HEK293 (cell line): ENCODE measurements around the gene TAF12.

Source experiments
- CTCF ChIA-PET: fragments of 350-600 bp; formaldehyde crosslinking; extraction: SDS; loops from one replicate; lab custom pipeline; 2021; ENCODE audit warnings: antibody characterized with exemption; lab: Yijun Ruan, JAX
- POLR2A ChIA-PET: fragments of 300-600 bp; formaldehyde crosslinking; extraction: SDS; loops from one replicate; lab custom pipeline; 2020; ENCODE audit warnings: antibody characterized with exemption, inconsistent platforms; lab: Yijun Ruan, JAX
- H3K27ac ChIP-seq: fragments of 200-500 bp; sonication (Bioruptor generic); 2 replicates; pipeline ENCODE4 v1.5.1; 2014; ENCODE audit warnings: low read depth, low read length, control low read depth, inconsistent platforms; ENCODE audit errors: extremely low read depth
- H3K36me3 ChIP-seq, 2 experiments: fragments of 200-500 bp in 1 of 2; sonication (Bioruptor generic) in 1 of 2; 1 replicate in 1 of 2; 2 replicates in 1 of 2; pipeline ENCODE4 v1.5.1; 2014 to 2017; ENCODE audit warnings: inconsistent platforms in 2 of 2, low read length in 2 of 2; ENCODE audit not compliant: control insufficient read depth in 2 of 2, insufficient read depth in 1 of 2
- H3K4me1 ChIP-seq: fragments of 200-500 bp; sonication (Bioruptor generic); 2 replicates; pipeline ENCODE4 v1.5.1; 2014; ENCODE audit warnings: mild to moderate bottlenecking, low read length, inconsistent platforms; ENCODE audit not compliant: control insufficient read depth, insufficient read depth
- H3K4me3 ChIP-seq: 2 replicates; pipeline ENCODE4 v1.5.1; 2011; ENCODE audit warnings: low read depth, mild to moderate bottlenecking, control low read depth, low read length, moderate library complexity
- H3K9me3 ChIP-seq: fragments of 200-500 bp; sonication (Bioruptor generic); 2 replicates; pipeline ENCODE4 v1.5.1; 2014; ENCODE audit warnings: low read depth, low read length, inconsistent platforms; ENCODE audit not compliant: control insufficient read depth, insufficient read depth
- GLIS2 ChIP-seq: fragments of 450-650 bp; formaldehyde crosslinking; IDR thresholded peaks from 2 replicates; pipeline ENCODE4 v1.5.1; 2016; ENCODE audit warnings: missing biosample characterization, missing genetic modification characterization
- HOXD13 ChIP-seq: sonication (generic); formaldehyde crosslinking; IDR thresholded peaks from 2 replicates; pipeline ENCODE4 v1.8.0; 2022; ENCODE audit warnings: missing genetic modification reagents, borderline replicate concordance
- PRDM1 ChIP-seq: fragments of 450-650 bp; formaldehyde crosslinking; IDR thresholded peaks from 2 replicates; pipeline ENCODE4; 2016; ENCODE audit warnings: missing biosample characterization, missing genetic modification characterization
- SCRT1 ChIP-seq: fragments of 450-650 bp; formaldehyde crosslinking; IDR thresholded peaks from 2 replicates; pipeline ENCODE4 v1.5.1; 2016; ENCODE audit warnings: missing biosample characterization, missing genetic modification characterization, borderline replicate concordance
- TCF7L2 ChIP-seq: IDR thresholded peaks from 2 replicates; pipeline ENCODE4 v1.6.1; 2011; ENCODE audit warnings: low read depth, mild to moderate bottlenecking, inconsistent platforms, low read length, moderate library complexity, borderline replicate concordance
- TRIM28 ChIP-seq: IDR thresholded peaks from 2 replicates; pipeline ENCODE4 v1.6.1; 2011; ENCODE audit warnings: low read length, control low read depth, borderline replicate concordance
- ZNF10 ChIP-seq: fragments of 450-650 bp; formaldehyde crosslinking; IDR thresholded peaks from 2 replicates; pipeline ENCODE4 v1.5.1; 2017; ENCODE audit warnings: missing biosample characterization, missing genetic modification characterization
- ZNF112 ChIP-seq: fragments of 450-650 bp; formaldehyde crosslinking; IDR thresholded peaks from 2 replicates; pipeline ENCODE4 v1.5.0; 2017; ENCODE audit warnings: missing biosample characterization, missing genetic modification characterization
- ZNF114 ChIP-seq: fragments of 450-650 bp; formaldehyde crosslinking; IDR thresholded peaks from 2 replicates; pipeline ENCODE4 v1.5.0; 2017; ENCODE audit warnings: missing biosample characterization, missing genetic modification characterization
- ZNF138 ChIP-seq: fragments of 450-650 bp; formaldehyde crosslinking; IDR thresholded peaks from 2 replicates; pipeline ENCODE4 v1.5.1; 2016; ENCODE audit warnings: missing biosample characterization, missing genetic modification characterization, borderline replicate concordance
- ZNF184 ChIP-seq: fragments of 450-650 bp; IDR thresholded peaks from 2 replicates; pipeline ENCODE4 v1.5.1; 2018; ENCODE audit warnings: missing biosample characterization, mild to moderate bottlenecking, missing genetic modification characterization
- ZNF211 ChIP-seq: fragments of 450-650 bp; formaldehyde crosslinking; IDR thresholded peaks from 2 replicates; pipeline ENCODE4 v1.5.1; 2016; ENCODE audit warnings: low read depth, missing biosample characterization, missing genetic modification characterization
- ZNF221 ChIP-seq: fragments of 450-650 bp; formaldehyde crosslinking; IDR thresholded peaks from 2 replicates; pipeline ENCODE4 v1.5.1; 2017; ENCODE audit warnings: missing biosample characterization, missing genetic modification characterization, borderline replicate concordance
- ZNF416 ChIP-seq: fragments of 450-650 bp; formaldehyde crosslinking; IDR thresholded peaks from 2 replicates; pipeline ENCODE4 v1.5.1; 2016; ENCODE audit warnings: missing biosample characterization, missing genetic modification characterization
- ZNF513 ChIP-seq: fragments of 450-650 bp; IDR thresholded peaks from 2 replicates; pipeline ENCODE4 v1.5.1; 2018; ENCODE audit warnings: missing biosample characterization, missing genetic modification characterization
- ZNF521 ChIP-seq: fragments of 450-650 bp; formaldehyde crosslinking; IDR thresholded peaks from 2 replicates; pipeline ENCODE4 v1.5.1; 2017; ENCODE audit warnings: missing biosample characterization, mild to moderate bottlenecking, missing genetic modification characterization
- ZNF529 ChIP-seq: fragments of 450-650 bp; formaldehyde crosslinking; IDR thresholded peaks from 2 replicates; pipeline ENCODE4 v1.5.1; 2017; ENCODE audit warnings: missing genetic modification characterization, missing biosample characterization; ENCODE audit not compliant: insufficient replicate concordance
- ZNF580 ChIP-seq: fragments of 450-650 bp; formaldehyde crosslinking; IDR thresholded peaks from 2 replicates; pipeline ENCODE4 v1.5.1; 2016; ENCODE audit warnings: missing biosample characterization, missing genetic modification characterization
- ZNF624 ChIP-seq: fragments of 450-650 bp; formaldehyde crosslinking; IDR thresholded peaks from 2 replicates; pipeline ENCODE4 v1.5.1; 2017; ENCODE audit warnings: missing biosample characterization, missing genetic modification characterization
- ZNF626 ChIP-seq: fragments of 450-650 bp; sonication (Bioruptor Pico); formaldehyde crosslinking; IDR thresholded peaks from 2 replicates; pipeline ENCODE4 v1.5.1; 2018; ENCODE audit warnings: missing biosample characterization, missing genetic modification characterization, inconsistent platforms
- ZNF645 ChIP-seq: fragments of 450-650 bp; formaldehyde crosslinking; IDR thresholded peaks from 2 replicates; pipeline ENCODE4; 2016; ENCODE audit warnings: missing biosample characterization, missing genetic modification characterization
- ZNF654 ChIP-seq: fragments of 450-650 bp; formaldehyde crosslinking; IDR thresholded peaks from 2 replicates; pipeline ENCODE4 v1.5.1; 2016; ENCODE audit warnings: low read depth, missing biosample characterization, missing genetic modification characterization
- ZNF776 ChIP-seq: fragments of 450-650 bp; formaldehyde crosslinking; IDR thresholded peaks from 2 replicates; pipeline ENCODE4 v1.5.0; 2017; ENCODE audit warnings: missing biosample characterization, missing genetic modification characterization, borderline replicate concordance
- ZNF843 ChIP-seq: fragments of 450-650 bp; formaldehyde crosslinking; IDR thresholded peaks from 2 replicates; pipeline ENCODE4 v1.5.1; 2016; ENCODE audit warnings: missing biosample characterization, missing genetic modification characterization
- TF ChIP-seq, protein P1 (sequence below): fragments of 450-650 bp; formaldehyde crosslinking; IDR thresholded peaks from 2 replicates; pipeline ENCODE4 v1.5.1; 2017; ENCODE audit warnings: missing biosample characterization, mild to moderate bottlenecking, missing genetic modification characterization, moderate library complexity
- TF ChIP-seq, protein P2 (sequence below): fragments of 450-650 bp; formaldehyde crosslinking; IDR thresholded peaks from 2 replicates; pipeline ENCODE4 v1.5.1; 2016; ENCODE audit warnings: missing biosample characterization, missing genetic modification characterization
- TF ChIP-seq, protein P3 (sequence below): fragments of 450-650 bp; formaldehyde crosslinking; IDR thresholded peaks from 2 replicates; pipeline ENCODE4 v1.5.1; 2016; ENCODE audit warnings: missing biosample characterization, missing genetic modification characterization, borderline replicate concordance

TAF12 gene

GRCh38 chr1:28644494-28644893 is 1.6 kb upstream of the TAF12 start:
- Histone ChIP-seq H3K4me3 (no peak overlapping the region), H3K27ac (no peak overlapping the region), H3K36me3 (no peaks in the 10 kb centered on the region), H3K9me3 (no peaks in the 10 kb centered on the region), H3K4me1 (no peaks in the 10 kb centered on the region; the same call in 1 of the 2 replicates)
- ChIA-PET POLR2A (interaction anchor here (1.5 to 3.1 kb wide), 5 partner anchors 24 to 872 kb away, joined by 3 to 44 read pairs (median 12); partner anchors contain the start of genes GMEB1, STX12 and YTHDF2), CTCF (interaction anchor here (0.6 to 2.1 kb wide), 4 partner anchors 92 to 1854 kb away, joined by 3 to 10 read pairs (median 4); partner anchors contain the start of gene YTHDF2)
- TF ChIP-seq ZNF654 (tag by site-specific recombination): no peak
- TF ChIP-seq ZNF10: no peak
- no peak for TF ChIP-seq ZNF211
- no peak for TF ChIP-seq ZNF114 (tag by site-specific recombination)
- TF ChIP-seq ZNF776: no peak
- TF ChIP-seq ZNF843 (tag by site-specific recombination): no peak
- TF ChIP-seq ZNF513: no peak
- TF ChIP-seq ZNF138 (tag by site-specific recombination): no peak
- no peak for TF ChIP-seq ZNF221 (tag by site-specific recombination)
- no peak for TF ChIP-seq TCF7L2
- TF ChIP-seq, protein P1, sequence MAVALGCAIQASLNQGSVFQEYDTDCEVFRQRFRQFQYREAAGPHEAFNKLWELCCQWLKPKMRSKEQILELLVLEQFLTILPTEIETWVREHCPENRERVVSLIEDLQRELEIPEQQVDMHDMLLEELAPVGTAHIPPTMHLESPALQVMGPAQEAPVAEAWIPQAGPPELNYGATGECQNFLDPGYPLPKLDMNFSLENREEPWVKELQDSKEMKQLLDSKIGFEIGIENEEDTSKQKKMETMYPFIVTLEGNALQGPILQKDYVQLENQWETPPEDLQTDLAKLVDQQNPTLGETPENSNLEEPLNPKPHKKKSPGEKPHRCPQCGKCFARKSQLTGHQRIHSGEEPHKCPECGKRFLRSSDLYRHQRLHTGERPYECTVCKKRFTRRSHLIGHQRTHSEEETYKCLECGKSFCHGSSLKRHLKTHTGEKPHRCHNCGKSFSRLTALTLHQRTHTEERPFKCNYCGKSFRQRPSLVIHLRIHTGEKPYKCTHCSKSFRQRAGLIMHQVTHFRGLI (tag by site-specific recombination): no peak
- TF ChIP-seq ZNF626 (tag by site-specific recombination): no peak
- TF ChIP-seq GLIS2 (tag by site-specific recombination): no peak

GRCh38 chr1:28642056-28642846 is 616 bp downstream of the TAF12 start:
- no peaks in the 10 kb centered on the region; the same call in 1 of the 2 replicates for H3K4me1 ChIP-seq
- no peaks in the 10 kb centered on the region for H3K36me3 ChIP-seq
- peak overlapping the region; percentile 61 for H3K27ac ChIP-seq
- peak overlapping the region; percentile 75 for H3K4me3 ChIP-seq
- no peaks in the 10 kb centered on the region for H3K9me3 ChIP-seq
- CTCF ChIA-PET: interaction anchor here (1.1 to 3.2 kb wide), 4 partner anchors 100 to 240 kb away, joined by 3 to 13 read pairs (median 8); no protein-coding TSS in a partner anchor
- POLR2A ChIA-PET: interaction anchor here (0.6 to 3.1 kb wide), 20 partner anchors 17 to 869 kb away, joined by 3 to 44 read pairs (median 4); partner anchors contain the start of genes ATP5IF1, EPB41, GMEB1 and RCC1
- TF ChIP-seq ZNF10 (no peak), ZNF645 (tag by site-specific recombination) (no peak), ZNF624 (tag by site-specific recombination) (no peak), HOXD13 (CRISPR knock-in tag) (no peak), ZNF184 (no peak), SCRT1 (no peak), ZNF416 (tag by site-specific recombination) (no peak), ZNF529 (tag by site-specific recombination) (no peak), TRIM28 (no peak), ZNF112 (tag by site-specific recombination) (no peak), ZNF521 (tag by site-specific recombination) (no peak), PRDM1 (tag by site-specific recombination) (peak; percentile 34; the same call in 1 of the 2 replicates), ZNF580 (tag by site-specific recombination) (no peak)
- TF ChIP-seq, protein P2, sequence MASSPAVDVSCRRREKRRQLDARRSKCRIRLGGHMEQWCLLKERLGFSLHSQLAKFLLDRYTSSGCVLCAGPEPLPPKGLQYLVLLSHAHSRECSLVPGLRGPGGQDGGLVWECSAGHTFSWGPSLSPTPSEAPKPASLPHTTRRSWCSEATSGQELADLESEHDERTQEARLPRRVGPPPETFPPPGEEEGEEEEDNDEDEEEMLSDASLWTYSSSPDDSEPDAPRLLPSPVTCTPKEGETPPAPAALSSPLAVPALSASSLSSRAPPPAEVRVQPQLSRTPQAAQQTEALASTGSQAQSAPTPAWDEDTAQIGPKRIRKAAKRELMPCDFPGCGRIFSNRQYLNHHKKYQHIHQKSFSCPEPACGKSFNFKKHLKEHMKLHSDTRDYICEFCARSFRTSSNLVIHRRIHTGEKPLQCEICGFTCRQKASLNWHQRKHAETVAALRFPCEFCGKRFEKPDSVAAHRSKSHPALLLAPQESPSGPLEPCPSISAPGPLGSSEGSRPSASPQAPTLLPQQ (tag by site-specific recombination): no peak
- TF ChIP-seq, protein P3, sequence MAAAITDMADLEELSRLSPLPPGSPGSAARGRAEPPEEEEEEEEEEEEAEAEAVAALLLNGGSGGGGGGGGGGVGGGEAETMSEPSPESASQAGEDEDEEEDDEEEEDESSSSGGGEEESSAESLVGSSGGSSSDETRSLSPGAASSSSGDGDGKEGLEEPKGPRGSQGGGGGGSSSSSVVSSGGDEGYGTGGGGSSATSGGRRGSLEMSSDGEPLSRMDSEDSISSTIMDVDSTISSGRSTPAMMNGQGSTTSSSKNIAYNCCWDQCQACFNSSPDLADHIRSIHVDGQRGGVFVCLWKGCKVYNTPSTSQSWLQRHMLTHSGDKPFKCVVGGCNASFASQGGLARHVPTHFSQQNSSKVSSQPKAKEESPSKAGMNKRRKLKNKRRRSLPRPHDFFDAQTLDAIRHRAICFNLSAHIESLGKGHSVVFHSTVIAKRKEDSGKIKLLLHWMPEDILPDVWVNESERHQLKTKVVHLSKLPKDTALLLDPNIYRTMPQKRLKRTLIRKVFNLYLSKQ (tag by site-specific recombination): no peak
